Stimulated activated CD4-positive, alpha-beta T cell treated with anti-CD3 and anti-CD28 coated beads, Interleukin-15, amount 100 ng/mL, for 1 hour (primary cell): ENCODE measurements around the gene FAM217A.

ENCODE experiments used
- DNase-seq, 2 donors: peaks; one replicate each; pipeline ENCODE4 v3.0.0-alpha.2; 2020; ENCODE audit warnings: low read depth in 1 of 2, low spot score in 1 of 2

FAM217A gene

DNA sequence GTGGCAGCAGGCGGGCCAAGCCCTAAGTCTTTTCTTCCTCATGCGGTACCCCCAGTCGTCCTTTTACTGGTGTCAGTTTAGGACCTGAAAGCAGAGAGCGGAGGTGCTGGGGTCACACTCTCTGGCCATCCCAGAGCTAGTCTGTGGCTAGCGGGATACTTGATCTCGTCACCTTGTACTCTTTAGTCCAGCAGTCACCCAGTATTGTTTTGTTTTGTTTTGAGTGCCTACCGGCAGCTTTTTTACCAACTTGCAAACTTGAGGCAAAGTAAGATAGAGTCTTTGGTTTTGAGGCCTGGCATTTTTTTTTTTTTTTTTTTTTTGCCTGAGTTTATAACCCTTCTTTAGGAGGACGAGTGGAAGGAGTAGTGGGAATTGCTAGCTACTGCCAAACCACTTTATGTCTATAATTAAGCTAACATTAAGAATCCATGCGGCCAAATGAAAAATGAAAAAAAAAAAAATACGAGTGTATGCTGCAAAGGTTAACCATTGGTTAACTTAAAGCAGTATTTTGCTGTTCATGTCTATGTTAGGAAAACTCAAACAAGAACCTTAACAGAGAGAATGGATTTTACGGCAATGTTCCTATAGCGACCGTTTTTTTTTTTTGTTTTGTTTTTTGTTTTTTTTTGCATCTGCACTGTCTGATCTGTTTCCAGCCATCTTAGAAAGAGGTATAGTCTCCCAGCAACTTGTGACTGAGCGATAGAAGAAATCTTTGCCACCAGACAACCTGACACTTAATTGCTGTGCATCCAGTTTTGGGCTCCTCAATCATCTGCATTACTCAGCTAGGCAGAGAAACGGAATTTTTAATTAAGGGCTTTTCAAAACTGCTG is 56.9 kb downstream of the FAM217A start:
- DNase-seq = no peak

DNA sequence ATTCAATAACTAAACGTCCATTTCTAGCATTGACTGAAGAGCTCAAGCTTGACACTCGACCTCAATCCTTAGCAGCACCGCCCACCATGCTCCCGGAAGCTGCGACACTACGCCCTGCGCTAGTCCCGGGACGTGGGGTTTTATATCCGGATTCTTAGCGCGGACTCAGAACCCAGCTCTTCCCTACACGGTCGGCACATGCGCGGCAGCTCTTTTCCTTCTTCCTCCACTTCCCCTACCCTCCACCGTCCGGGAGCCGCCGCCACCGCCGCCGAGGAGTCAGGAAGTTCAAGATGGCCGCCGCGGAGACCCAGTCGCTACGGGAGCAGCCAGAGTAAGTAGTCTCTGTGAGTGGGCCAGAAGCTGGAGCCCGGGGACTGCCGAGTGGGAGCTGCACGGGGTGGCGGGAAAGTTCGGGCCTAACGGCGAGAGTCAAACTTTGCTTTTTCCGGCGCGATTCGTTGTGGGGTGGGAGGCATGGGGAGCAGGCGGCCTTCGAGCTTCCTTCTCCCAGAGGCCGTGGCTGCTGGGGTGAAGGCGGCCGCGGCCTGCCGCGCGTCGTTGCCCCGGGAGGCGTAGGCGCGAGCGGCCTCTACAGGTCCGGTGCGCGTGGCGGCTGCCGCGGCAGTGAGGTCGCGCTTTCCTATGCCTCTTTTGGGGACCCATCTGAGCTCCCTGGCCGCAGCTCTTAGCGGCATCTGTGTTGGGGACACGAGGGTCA is 57.6 kb downstream of the FAM217A start:
- DNase-seq = peak; percentile 65 to 78

DNA sequence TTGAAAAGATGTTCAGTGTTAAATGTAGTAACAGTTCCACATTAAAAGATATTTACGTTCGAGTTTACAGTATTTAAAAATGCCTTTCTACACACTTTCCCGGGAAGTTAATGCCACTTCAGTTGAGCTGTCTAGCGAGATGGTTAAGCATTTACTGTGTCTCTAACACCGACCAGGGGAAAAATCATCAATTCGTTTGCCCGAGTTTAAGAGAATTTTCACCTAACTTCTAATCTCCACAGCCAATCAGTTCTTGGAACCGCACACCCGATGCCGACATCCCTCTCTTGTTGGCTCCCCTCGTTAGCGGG is 58.2 kb downstream of the FAM217A start:
- DNase-seq = no peak

DNA sequence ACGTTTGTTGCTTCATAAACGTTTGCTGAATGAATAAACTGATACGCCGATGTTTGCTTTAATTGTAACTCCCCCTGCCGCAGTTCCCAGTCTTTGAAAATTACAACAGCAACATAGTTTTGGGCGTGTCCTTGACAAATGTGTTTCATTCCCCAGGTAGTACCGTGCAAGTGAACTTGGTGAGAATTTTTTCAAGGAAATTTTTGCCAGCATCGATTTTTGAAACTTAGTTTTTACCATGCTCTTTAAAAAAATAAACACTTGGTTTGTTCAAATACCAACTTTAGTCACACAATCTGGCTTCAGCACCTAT is 60.1 kb downstream of the FAM217A start:
- DNase-seq = no peak
